IPS DF 19.7 (cell line): ENCODE results near the gene OR6S1.
"Not testable (repeated sequence)": the region's sequence is repeated elsewhere in the genome, so short reads cannot be mapped to it uniquely, and the experiment has no call there.

Experiments used
- DNase-seq: peaks from one replicate; pipeline ENCODE4 v3.0.0-alpha.2; 2013; ENCODE audit warnings: low read depth, low spot score

Gene OR6S1

DNA sequence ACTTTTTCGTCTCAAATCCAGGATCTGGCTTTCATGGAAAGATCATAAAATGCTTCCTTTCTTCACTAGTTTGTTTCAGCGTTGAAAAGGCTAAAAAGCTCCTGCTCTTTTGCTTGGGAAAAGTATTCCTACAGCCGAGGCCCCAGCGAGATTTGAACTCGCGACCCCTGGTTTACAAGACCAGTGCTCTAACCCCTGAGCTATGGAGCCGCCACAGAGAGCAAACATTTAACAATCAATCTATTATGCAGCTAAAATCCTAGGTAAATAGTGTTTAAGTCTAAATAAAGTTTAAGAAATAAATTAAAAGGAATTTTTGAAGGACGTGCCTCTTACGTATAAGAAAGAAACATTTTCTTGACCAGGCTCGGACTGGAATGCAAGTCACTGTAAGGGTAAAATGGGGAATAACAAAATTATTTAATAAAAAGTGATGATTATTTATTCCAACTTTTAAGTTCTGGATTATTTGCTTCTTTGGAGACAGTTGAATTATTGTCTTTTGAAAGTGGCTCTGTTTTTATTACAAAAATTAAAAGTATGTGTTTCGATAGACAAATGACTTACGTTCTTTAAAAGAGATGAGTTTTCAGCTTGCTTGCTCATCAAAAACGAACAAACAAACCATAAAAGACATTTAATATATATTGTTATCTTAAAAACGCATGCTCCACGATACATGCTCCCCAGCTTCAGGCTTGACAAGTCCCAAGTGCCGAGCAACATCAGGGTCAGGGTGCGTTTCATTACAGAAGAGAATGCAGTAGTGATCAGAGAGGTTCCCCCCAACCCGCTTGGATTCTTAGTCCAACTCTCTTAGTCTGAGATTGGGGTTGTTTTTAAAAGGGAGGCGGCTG, 10.2 kb downstream of the OR6S1 start:
- DNase-seq: no peak

DNA sequence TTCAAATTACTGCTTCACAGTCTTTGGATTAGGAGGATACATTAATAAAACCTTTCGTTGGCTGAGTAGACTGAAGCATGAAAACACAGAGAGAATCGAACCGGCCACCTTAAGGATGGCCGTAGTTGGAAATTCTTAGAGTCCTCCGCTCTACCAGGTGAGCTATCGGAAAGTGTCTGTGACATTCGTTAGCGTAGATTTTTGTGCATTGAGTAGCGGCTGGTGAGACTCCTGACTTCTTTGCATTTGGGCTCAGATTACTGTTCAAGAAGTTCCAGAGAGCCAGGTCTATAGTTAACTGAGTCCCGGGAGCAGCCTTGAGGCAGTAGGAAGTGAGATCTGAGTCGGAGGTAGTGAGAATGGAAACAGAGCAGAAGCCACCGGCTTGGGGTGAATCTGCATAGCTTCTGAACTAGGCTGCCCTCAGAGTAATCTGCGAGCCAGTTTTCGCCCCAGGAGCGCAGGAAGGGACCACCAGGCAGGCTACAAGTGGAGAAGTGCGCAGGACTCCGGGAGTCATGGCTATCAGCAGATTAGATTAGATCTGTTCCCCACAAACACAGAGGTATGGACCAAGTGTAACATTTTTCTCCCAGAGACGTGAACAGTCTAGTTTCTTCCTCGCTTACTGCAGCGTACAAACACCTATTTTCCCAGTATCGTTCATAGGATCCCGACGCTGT, 11.0 kb downstream of the OR6S1 start:
- DNase-seq: no peak

DNA sequence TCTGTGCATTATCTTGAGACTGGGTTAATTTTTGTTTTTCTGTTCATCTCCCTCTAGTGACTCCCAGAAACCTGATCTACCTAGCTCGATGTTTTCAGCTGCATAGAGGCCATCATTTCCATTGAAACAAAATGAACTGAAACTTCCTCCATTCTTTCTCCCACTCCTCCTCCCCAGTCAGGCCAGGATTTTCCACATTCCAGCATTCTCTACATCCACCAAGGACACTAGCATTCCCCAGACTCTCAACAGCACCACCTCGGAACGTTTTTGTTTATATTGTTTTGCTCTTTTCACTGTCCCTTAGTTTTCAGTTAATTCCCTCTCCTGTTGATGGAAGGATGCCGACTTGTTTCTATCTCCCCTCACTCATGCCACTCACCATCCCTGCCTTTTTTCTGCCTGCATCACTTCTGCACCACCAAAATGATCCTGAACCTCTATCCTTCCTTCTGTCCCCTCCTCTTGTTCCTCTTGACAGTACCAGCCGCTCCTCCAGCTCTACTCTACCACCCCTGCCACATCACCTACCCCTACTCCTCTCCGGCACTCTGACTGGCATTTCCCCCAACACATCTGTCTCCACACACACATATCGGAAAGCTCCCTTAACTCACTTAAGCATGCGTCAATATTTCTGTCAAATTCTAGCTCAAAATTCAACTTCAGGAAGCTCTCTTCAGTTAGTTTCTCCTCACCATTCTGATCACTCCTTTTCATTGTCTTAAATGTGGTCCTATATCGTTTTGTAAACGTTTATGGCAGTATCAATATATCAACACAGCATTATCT, 13.2 kb downstream of the OR6S1 start:
- DNase-seq: no peak

DNA sequence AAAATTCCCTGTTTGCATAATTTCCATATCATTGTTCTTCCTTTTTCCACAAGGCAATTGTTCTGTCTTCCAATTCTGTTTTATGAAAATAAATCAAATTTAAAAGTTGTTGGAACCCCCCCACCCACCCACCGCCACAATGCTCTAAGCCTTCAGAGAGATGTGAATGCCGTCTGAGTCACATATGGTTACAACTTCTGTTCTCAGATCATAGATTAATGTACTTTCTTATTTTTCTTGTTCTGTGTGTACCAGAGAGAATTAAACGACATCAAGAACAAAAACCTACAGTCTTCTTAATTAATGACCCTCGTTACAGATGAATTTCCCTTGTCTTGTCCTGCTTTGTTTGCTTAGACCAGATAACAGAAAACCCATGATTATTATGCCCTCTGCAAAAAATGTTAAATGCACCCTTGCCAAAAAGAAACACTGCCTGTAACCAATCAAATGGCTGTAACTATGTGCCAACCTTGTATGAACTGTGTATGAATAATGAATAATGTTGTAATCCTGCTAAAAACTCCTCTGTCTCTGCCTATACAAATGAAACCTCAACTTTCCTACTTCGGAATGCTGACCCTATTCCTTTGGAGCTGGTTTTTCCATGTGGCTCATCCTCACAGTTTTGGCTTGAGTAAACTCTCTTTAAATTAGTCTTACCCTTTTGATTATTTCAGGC, 14.0 kb downstream of the OR6S1 start:
- DNase-seq: no peak

DNA sequence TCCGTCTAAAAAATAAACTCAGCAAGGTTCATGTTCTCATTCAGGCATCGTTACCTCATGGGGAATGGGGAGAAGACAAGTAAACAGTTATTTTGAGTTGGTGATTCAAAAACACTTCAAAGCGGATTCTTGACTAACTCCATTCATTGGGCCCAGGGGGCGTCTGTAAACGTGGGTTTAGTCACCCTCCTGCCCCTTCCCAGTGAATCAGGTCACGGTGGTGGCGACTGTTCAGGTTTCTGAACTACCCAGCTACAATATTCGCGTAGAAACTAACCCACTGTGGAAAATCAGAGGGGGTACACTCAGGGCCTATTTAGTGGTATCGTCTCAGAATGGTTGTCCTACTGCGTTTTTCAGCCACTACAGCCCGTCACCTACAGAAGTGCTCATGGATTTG, 15.2 kb downstream of the OR6S1 start:
- no peak for DNase-seq

DNA sequence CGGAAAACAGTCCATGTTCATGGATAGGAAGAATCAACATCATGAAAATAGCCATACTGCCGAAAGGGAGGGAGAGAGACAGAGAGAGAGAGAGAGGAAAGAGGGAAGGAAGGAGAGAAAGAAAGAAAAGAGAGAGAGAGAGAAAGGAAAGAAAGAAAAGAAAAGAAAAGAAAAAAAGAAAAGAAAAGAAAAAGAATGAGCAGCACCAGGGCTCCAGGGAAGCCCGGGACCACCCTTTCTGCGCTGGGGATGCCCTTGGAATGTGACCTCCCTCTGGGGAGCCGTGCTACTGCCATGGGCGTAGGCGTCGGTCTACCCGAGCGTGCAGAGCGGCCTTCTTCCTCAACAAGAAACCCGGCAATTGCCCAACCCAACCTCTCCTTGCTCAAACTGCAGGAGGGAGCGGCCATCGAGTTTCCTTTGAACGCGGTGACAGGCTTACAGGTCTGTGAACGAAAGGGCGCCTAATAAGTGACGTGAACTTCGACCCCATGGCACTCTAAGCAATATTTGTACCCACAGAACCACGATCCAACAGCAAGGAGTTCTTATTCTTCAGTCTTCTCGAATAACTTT, 16.9 kb downstream of the OR6S1 start:
- no peak for DNase-seq

DNA sequence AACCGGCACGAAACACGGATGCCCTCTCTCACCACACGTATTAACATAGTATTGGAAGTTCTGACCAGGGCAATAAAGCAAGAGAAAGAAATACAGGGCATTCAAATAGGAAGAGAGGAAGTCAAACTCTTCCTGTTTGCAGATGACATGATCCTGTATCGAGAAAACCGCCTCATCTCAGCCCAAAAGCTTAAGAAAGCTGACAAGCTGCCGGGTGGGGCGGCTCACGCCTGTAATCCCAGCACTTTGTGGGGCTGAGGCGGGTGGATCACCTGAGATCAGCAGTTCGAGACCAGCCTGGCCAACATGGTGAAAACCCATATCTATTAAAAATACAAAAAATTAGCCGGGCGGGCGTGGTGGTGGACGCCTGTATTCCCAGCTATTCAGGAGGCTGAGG, 17.7 kb downstream of the OR6S1 start:
- no peak for DNase-seq

DNA sequence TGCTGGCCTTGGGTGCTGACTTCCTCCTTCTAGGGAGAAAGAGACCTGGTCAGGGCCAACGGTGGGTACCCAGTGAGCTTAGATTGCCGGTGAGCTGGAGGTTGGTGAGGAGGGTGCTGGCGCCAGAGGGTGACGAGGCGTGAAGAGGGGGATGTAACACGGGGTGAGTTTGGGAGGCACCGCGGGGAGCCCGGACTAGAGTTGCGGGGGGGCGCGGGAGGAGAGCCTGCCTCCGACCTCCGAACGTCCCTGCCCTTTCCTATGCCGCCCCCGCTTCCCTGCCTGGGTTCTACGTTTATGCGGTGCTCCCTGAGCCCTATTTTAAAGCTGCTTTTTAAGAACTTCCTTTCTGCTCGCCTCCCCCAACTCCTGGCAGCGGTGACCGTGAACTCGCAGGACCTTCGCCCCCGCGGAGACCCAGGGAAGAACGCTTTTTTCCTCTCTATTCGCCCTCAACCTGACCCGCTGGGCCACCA, 18.6 kb downstream of the OR6S1 start:
- DNase-seq: no peak

DNA sequence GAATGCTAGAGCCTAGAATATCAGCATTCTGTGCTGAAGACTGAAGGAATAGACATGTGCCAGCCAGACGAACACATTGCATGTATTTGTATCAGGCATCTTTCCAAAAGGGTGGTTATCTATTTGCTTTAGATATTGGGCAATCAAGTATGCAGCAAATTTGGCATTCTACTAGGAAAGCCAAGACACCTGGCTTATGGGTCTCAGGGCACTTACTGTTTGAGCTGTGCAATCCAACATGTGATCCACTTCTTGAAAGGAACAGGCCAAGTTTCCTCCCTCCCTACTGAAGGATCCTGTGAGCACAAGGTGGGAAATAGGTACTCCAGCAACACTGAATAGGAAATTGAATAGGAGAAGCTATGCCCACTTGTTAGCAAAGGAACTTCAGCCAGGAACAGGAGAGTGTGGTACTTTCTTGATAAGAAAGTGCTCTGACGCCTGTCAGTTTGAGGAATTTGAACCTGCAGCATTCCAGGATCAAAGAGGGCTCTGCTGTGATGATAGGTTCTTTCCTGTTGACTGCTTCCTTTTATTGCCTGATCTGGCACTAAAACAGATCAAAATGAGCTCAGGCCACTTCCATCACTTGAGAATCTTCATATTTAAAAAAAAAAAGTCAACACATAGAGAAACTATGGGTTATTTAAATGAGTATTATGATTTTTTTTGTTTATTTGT, 20.6 kb downstream of the OR6S1 start:
- DNase-seq: no peak

DNA sequence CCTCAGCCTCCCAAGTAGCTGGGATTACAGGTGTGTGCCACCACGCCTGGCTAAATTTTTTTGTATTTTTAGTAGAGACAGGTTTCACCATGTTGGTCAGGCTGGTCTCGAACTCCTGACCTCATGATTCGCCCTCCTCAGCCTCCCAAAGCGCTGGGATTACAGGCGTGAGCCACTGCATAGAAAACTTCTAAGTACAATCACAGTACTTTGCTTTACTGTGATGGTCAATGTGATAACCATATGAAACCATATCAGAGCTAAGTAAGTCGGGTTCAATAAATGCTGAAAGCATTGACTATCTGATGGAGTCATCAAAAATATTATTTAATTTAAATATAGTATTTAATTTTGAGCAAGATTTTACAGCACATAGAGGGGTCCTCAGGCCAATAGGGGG, 21.8 kb downstream of the OR6S1 start:
- DNase-seq: not testable (repeated sequence)

DNA sequence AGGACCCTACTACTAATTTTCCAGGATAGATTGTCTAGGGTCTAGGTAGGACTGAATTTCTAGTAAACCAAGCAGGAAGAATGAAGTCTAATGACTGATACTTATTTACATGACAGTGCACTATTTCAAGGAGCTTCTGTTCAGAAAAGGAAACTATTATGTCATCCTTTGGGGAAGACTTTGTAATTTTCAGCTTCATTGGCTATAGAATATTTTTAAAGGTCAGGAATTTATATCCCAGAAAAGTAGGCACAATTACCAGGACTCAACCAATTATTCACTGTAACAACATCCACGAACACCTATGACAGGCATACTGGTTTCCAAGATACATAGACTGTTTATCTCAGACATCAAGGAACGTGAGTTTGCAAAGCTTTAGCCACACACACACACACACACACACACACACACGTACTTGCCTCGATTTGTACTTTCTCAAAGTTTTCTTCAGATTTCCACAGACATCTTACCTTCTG, 23.2 kb downstream of the OR6S1 start:
- DNase-seq: no peak

DNA sequence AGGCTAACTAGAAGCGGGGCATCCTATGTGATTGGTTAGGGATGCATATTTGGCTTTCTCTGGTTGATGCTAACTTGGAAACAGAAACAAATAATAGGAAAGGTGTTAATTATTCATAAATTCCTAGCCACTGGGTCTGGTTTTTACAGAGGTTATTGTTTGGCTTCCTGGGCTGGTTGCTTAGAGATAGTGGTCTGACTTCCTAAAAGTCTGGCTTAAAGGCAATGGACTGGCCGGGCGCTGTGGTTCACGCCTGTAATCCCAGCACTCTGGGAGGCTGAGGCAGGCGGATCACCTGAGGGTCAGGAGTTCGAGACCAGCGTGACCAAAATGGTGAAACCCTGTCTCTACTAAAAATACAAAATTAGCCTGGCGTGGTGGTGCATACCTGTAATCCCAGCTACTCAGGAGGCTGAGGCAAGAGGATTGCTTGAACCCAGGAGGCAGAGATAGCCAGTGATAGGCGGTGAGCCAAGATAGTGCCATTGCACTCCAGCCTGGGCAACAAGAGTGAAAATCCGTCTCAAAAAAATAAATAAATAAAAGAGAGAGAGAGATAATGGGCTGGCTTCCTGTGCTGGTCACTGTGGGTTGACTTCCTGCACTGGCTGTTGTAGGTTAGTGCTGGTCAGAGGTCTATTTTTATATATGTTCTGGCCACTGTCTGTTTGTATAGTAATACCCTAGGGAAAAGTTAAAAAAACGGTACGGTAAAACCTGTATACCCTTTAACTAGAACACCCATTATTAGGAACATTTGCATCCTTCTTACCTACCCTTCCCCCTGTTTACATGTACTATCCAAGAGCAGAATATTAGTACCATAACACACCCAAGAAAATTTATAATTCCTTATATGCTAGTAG, 24.1 kb downstream of the OR6S1 start:
- no peak for DNase-seq

DNA sequence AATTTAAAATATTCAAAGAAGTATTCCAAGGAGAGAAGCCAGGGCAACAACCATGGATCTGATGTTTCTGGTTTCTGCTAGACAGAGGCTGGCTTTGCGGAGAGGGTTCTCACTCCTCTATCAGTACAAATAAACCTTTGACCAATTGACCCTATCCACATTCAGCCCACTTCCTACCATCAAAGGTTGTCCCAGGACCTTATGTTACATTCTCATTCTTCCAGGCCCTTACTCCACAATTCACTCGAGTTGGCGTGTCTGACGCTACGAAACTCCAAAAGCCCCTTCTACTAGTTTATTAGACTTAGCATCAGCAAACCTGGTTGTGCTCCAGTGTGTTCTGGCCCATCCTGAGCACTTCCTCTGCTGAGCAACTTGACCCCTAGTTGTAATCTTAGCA, 25.5 kb downstream of the OR6S1 start:
- no peak for DNase-seq

DNA sequence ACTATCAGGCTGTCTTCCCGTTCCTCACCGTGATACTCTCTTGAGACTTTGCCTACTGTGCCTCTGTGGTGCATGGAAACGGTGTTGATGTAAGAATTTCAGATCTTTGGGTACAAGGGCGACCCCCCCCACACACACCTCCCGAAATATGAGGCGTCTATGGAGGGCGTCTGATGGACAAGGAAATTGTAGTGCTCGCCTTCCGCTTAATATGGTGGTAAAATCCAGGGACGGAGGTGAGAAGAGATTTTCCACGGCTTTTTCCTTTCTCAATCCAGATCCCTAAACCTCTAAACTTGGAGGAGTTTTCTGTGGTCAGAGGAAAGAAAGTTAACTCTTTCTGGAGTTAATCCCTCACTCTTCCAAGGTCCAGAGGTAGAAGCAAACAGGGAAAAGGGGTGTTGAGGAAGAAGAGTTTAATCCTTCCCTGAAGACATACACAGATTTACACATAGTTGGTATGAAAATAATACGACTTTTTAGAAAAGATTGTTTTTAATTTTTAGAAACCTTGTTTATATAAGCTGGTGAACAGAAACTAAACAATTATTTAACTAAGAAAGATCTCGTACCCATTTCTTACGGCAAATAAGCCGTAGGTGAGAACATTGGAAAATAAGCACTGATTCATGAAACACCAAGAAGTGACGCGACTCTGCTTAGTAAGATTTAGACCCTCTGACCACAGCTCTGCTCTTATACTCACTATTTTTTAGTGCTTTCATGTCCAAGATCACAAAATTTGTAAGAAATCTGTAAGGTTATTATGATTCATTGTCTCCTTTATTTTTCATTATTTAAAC, 27.3 kb downstream of the OR6S1 start:
- DNase-seq: no peak

DNA sequence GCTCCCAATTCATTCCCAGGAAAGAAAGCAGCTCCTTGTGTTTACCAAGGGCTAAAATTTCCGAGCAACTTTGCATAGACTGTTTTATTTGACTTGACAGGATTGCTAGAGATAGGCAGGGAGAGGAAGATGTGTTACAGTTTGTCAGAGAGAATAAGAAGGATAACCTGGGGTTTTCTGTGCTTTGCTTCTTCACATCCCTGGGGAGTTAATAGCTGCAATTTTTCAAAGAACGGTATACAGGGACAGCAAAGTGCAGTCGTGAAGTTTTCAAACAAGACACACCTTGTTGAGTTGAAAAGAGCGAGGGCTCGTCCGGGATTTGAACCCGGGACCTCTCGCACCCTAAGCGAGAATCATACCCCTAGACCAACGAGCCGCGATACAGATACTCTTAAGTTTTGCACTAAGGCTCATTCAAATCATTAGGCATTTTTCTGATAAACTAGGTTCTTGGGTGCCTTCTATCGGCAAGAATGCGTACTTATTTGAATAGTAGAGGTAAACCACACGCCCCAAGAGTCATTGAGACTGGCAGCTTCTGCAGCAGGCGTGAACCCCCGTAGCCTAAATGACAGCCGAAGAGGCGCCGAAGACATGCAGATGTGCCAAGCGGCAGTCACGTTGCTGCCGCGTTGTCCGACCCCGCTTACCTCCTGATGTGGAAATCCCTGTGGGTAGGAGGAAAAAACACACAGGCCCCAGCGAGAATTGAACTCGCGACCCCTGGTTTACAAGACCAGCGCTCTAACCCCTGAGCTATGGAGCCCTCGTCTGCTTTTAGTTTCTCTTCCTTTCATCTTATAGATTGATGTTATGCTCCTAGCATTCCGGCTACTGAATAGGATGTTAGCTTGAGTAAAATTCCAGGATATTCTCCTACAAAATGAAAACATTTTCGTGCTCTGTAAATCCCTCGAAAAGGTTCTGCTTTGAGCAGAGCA, 28.1 kb downstream of the OR6S1 start:
- DNase-seq: no peak

DNA sequence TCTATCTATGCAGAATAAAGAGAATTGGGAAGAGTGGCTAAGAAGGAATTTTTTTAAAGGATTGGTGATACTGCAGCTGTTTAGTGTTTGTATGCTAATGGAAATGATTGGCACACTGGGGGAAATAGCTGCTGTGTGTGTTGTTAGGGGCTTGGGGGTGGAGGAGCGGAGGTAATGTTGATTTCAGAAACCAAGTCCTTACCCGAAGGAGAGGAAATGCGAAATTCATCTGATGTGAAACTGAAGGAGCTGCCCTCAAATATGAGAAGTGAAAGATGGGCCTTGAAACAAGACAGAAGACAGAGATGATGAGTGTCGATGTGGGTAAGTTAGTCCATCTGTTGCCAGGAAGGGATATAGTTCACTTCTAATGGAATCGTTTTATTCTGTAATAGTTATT, 29.1 kb downstream of the OR6S1 start:
- no peak for DNase-seq

DNA sequence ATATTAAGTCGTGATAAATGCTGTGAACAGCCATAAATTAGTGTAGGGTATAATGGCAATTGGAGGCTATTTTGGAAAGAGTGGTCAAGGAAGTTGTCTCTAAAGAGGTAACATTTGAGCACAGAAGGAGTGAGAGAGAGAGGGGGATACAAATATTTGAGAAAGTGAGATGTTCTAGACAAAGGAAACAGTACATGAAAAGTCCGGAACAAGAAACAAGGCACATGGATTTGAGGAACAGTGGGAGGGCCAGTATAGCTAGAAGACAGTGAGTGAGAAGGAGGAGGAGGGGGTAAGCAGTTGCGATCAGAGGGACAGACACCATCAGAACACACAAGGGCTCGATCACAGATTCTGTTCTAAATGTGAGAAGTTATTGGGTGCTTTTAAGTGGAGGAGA, 30.2 kb downstream of the OR6S1 start:
- DNase-seq: no peak
